ENCODE data around the gene AP1S1. TPM values are rescaled to one million over a fixed set of nuclear protein-coding genes. Genes with fewer than 3 reads are reported as not detected.

Gene AP1S1
- total RNA-seq (2016; rRNA removed; fragmentation: Illumina TruSeq; extraction: Trizol) (57.5 and 77.9 TPM in 2 replicates), polyA plus RNA-seq (2011; rRNA removed) (65.2 and 68.1 TPM in 2 replicates), polyA minus RNA-seq (2011; rRNA and poly(A)+ RNA removed; ENCODE audit: low replicate concordance) (27.0 and 72.1 TPM in 2 replicates), Bru-seq, nascent RNA (percentile 48 among the genes with signal in this experiment), BruChase-seq, experiment 1, labeled RNA remaining after a 6-hour chase (percentile 62 among the genes with signal in this experiment), BruChase-seq, experiment 2, labeled RNA remaining after a 2-hour chase (percentile 58 among the genes with signal in this experiment)
- 12.5 and 16.2 TPM in 2 replicates for total RNA-seq (2016; cell fraction: cytosol; rRNA removed; fragmentation: Illumina TruSeq; extraction: Trizol; ENCODE audit: low read depth)
- 61.5 and 77.2 TPM in 2 replicates for total RNA-seq (2016; cell fraction: insoluble cytoplasmic fraction; rRNA removed; fragmentation: Illumina TruSeq; extraction: Trizol)
- total RNA-seq (2016; cell fraction: membrane; rRNA removed; fragmentation: Illumina TruSeq; extraction: Trizol), result 27.8 and 28.9 TPM in 2 replicates
- 21.6 and 22.0 TPM in 2 replicates for total RNA-seq (2016; cell fraction: nucleus; rRNA removed; fragmentation: Illumina TruSeq; extraction: Trizol)
- 72.3 and 73.9 TPM in 2 replicates for polyA plus RNA-seq (2011; cell fraction: cytosol; rRNA removed)
- 36.3 and 39.1 TPM in 2 replicates for polyA plus RNA-seq (2011; cell fraction: nucleus; rRNA removed)
- polyA plus RNA-seq (2012), result 37.2 and 44.1 TPM in 2 replicates
- polyA plus RNA-seq (2016; cell fraction: cytosol; fragmentation: Illumina TruSeq; extraction: Trizol; ENCODE audit: low read depth), result 12.3 and 17.5 TPM in 2 replicates
- polyA plus RNA-seq (2016; cell fraction: insoluble cytoplasmic fraction; fragmentation: Illumina TruSeq; extraction: Trizol; ENCODE audit: low read depth), result 79.7 and 84.4 TPM in 2 replicates
- 20.4 and 24.4 TPM in 2 replicates for polyA plus RNA-seq (2016; cell fraction: membrane; fragmentation: Illumina TruSeq; extraction: Trizol; ENCODE audit: low read depth)
- 37.5 and 48.7 TPM in 2 replicates for polyA plus RNA-seq (2016; cell fraction: nucleus; fragmentation: Illumina TruSeq; extraction: Trizol; ENCODE audit: insufficient read depth, low read depth)
- 13.5 and 15.9 TPM in 2 replicates for polyA minus RNA-seq (2011; cell fraction: cytosol; rRNA and poly(A)+ RNA removed)
- 6.6 and 8.1 TPM in 2 replicates for polyA minus RNA-seq (2011; cell fraction: nucleus; rRNA and poly(A)+ RNA removed)
- long read RNA-seq, experiment 1, transcript AP1S1-201 (5 exons, 1,303 nt), result major isoform, 28 of 34 reads
- long read RNA-seq, experiment 1, partial matches to known transcripts, result 2 of 34 reads
- long read RNA-seq, experiment 1, other reads (novel, unspliced or antisense), result 3 of 34 reads
- long read RNA-seq, experiment 2, transcript AP1S1-201 (5 exons, 1,303 nt), result major isoform, 19 of 76 reads
- long read RNA-seq, experiment 2, partial matches to known transcripts, result 25 of 76 reads
- long read RNA-seq, experiment 2, other reads (novel, unspliced or antisense), result 28 of 76 reads

GRCh38 chr7:101153969-101154692, at the start of gene AP1S1:
TSS of gene AP1S1 (plus strand) at chr7:101154476. CDS start at chr7:101154515, 39 bp downstream.
- FAIRE-seq, result peak; percentile 88
- no peaks in the 10 kb centered on the region for H3K9me3 ChIP-seq (ENCODE audit: low read length)
- TF ChIP-seq DRAP1 (CRISPR knock-in tag; IDR thresholded peaks at IDR 0.05) (peak; percentile 83), ZNF574 (CRISPR knock-in tag; IDR thresholded peaks at IDR 0.05) (peak; percentile 55; the same call in 1 of the 2 replicates), MTF2 (CRISPR knock-in tag; IDR thresholded peaks at IDR 0.05; ENCODE audit: borderline replicate concordance) (no peak), RFX5 (IDR thresholded peaks at IDR 0.05; ENCODE audit: low read depth, low read length) (peak; percentile 72), MXI1 (IDR thresholded peaks at IDR 0.05; ENCODE audit: borderline replicate concordance, low read depth, low read length) (peak; percentile 98; the same call in 2 of the 3 replicates), ZNF687 (CRISPR knock-in tag; IDR thresholded peaks at IDR 0.05) (peak; percentile 73), HES4 (CRISPR knock-in tag; IDR thresholded peaks at IDR 0.05; ENCODE audit: borderline replicate concordance) (no peak), SP5 (CRISPR knock-in tag; IDR thresholded peaks at IDR 0.05; ENCODE audit: borderline replicate concordance, low read depth) (peak; percentile 97), GZF1 (CRISPR knock-in tag; IDR thresholded peaks at IDR 0.05) (no peak)

More at GRCh38 chr7:101153969-101154692, at the start of gene AP1S1:
- intact Hi-C loops (cut with micrococcal nuclease; ENCODE audit: unreplicated experiment) (no loop called here), in situ Hi-C loops (cut with HindIII; ENCODE audit: extremely low pct_ligation_motif_present, low pct_unique_long_range_greater_than_20kb) (no loop called here)
- Histone ChIP-seq H3K36me3 (replicated peaks in 1 of 2; ENCODE audit: control insufficient read depth in 1 of 2, insufficient read depth in 2 of 2, low read length in 2 of 2) (peaks cover 0 to 14% of the 10 kb centered on the region in 2 experiments; a peak in 4 of 5 replicates), H2AFZ (ENCODE audit: low read length) (no peak within 1 kb of the TSS), H3K4me2 (ENCODE audit: low read depth, low read length) (peak within 1 kb of the TSS; percentile 93), H4K20me1 (ENCODE audit: insufficient read depth, low read length) (no peaks in the 10 kb centered on the region), H3K4me3 (replicated peaks in 1 of 3; ENCODE audit: insufficient read depth in 1 of 3, low read depth in 2 of 3, low read length in 3 of 3) (peak within 1 kb of the TSS; percentile 83 to 95 (median 85)), H3K4me1 (ENCODE audit: insufficient read depth, low read length) (peaks cover 12% of the 10 kb centered on the region), H3K79me2 (ENCODE audit: insufficient read depth, low read length) (peaks cover 8% of the 10 kb centered on the region), H3K27me3 (ENCODE audit: control insufficient read depth in 1 of 2, insufficient read depth in 2 of 2, low read length in 2 of 2) (no peaks in the 10 kb centered on the region; a peak in 1 of 5 replicates), H3K9ac (ENCODE audit: insufficient read depth, low read depth, low read length) (peak within 1 kb of the TSS; percentile 78), H3K27ac (ENCODE audit: extremely low read length, insufficient read depth, low read length) (peak within 1 kb of the TSS; percentile 38)
- no TSS peak for BruUV-seq (replicated peaks)
- ChIA-PET POLR2A (interaction anchor here (1.0 kb wide), 2 partner anchors 27 to 32 kb away, joined by 3 to 4 read pairs; partner anchors contain the start of gene SERPINE1), CTCF (ENCODE audit: low intra/inter-chr PET ratio, low total read pairs) (no interaction called here)
- WGBS (ENCODE audit: low lambda C conversion rate), result 2% methylated on average over 45 of the region's 51 CpGs
- DNase-seq (ENCODE audit: low spot score), result peak; percentile 96
- peak; percentile 94 for ATAC-seq

Measured in HepG2 (cell line).